OCI-LY1 (cell line): ENCODE data around the gene PKM.

ENCODE experiments used
- H2AFZ ChIP-seq: fragments of 200-600 bp; sonication (generic), shearing (Covaris generic); 2 replicates; pipeline ENCODE4 v1.6.0; 2014; ENCODE audit warnings: antibody characterized with exemption, mild to moderate bottlenecking, low read length
- H3F3A ChIP-seq: fragments of 200-600 bp; sonication (generic), shearing (Covaris generic); 2 replicates; pipeline ENCODE4 v1.6.0; 2014; ENCODE audit warnings: mild to moderate bottlenecking, antibody characterized with exemption, low read length, moderate library complexity; ENCODE audit not compliant: insufficient read depth
- H3K27ac ChIP-seq: fragments of 200-600 bp; sonication (generic); 2 replicates; pipeline ENCODE4 v1.5.1; 2014; ENCODE audit warnings: low read length, mixed run types, mild to moderate bottlenecking, low read depth; ENCODE audit not compliant: poor library complexity, severe bottlenecking
- H3K27me3 ChIP-seq: fragments of 200-600 bp; sonication (generic); 2 replicates; pipeline ENCODE4 v1.6.0; 2014; ENCODE audit warnings: antibody characterized with exemption, mild to moderate bottlenecking, low read length, moderate library complexity; ENCODE audit not compliant: insufficient read depth
- H3K36me3 ChIP-seq: fragments of 200-600 bp; sonication (generic); 2 replicates; pipeline ENCODE4 v1.6.1; 2014; ENCODE audit warnings: mild to moderate bottlenecking, antibody characterized with exemption, low read length, moderate library complexity, mixed read lengths; ENCODE audit not compliant: insufficient read depth
- H3K4me1 ChIP-seq: fragments of 200-600 bp; sonication (generic); 2 replicates; pipeline ENCODE4 v1.5.1; 2014; ENCODE audit warnings: mild to moderate bottlenecking, low read length, moderate library complexity; ENCODE audit not compliant: insufficient read depth, severe bottlenecking
- H3K4me2 ChIP-seq: fragments of 200-600 bp; sonication (generic), shearing (Covaris generic); 2 replicates; pipeline ENCODE4 v1.6.1; 2014; ENCODE audit warnings: low read length
- H3K4me3 ChIP-seq: fragments of 200-600 bp; sonication (generic); 2 replicates; pipeline ENCODE4 v1.5.1; 2014; ENCODE audit warnings: low read length, low read depth, mild to moderate bottlenecking, mixed read lengths; ENCODE audit not compliant: poor library complexity, severe bottlenecking
- H3K79me2 ChIP-seq: fragments of 200-600 bp; shearing (Covaris generic); 2 replicates; pipeline ENCODE4 v1.6.1; 2016; ENCODE audit warnings: mixed run types, low read length, mixed read lengths; ENCODE audit not compliant: insufficient read depth
- H3K9ac ChIP-seq: fragments of 200-600 bp; sonication (generic), shearing (Covaris generic); 2 replicates; pipeline ENCODE4 v1.6.1; 2014; ENCODE audit warnings: mild to moderate bottlenecking, low read length, mixed read lengths
- H3K9me2 ChIP-seq: fragments of 200-600 bp; sonication (generic), shearing (Covaris generic); 2 replicates; pipeline ENCODE4 v1.6.1; 2014; ENCODE audit warnings: low read depth, mild to moderate bottlenecking, low read length, mixed read lengths
- H3K9me3 ChIP-seq: fragments of 200-600 bp; shearing (Covaris generic); 2 replicates; pipeline ENCODE4 v1.6.1; 2014; ENCODE audit warnings: low read length, mixed read lengths
- H4K20me1 ChIP-seq: fragments of 200-600 bp; sonication (generic), shearing (Covaris generic); 2 replicates; pipeline ENCODE4 v1.6.0; 2016; ENCODE audit warnings: mild to moderate bottlenecking, low read length; ENCODE audit not compliant: insufficient read depth
- CTCF ChIP-seq: fragments of 200-600 bp; sonication (generic), shearing (Covaris generic); IDR thresholded peaks from 2 replicates; pipeline ENCODE4 v1.5.1; 2017; ENCODE audit warnings: mild to moderate bottlenecking, antibody characterized with exemption, low read length, moderate library complexity, mixed read lengths
- EZH2 ChIP-seq: fragments of 200-600 bp; sonication (generic), shearing (Covaris generic); IDR thresholded peaks from 2 replicates; pipeline ENCODE4 v1.8.0; 2017; ENCODE audit warnings: borderline replicate concordance, mixed run types, mild to moderate bottlenecking, antibody characterized with exemption, low read length, moderate library complexity, mixed read lengths

The PKM gene

GRCh38 chr15:72269739-72270138 is 38.7 kb upstream of the PKM start:
- Histone ChIP-seq H3K4me1 (peaks cover 26% of the 10 kb centered on the region), H3F3A (0 out of 2 replicates have a peak, but pooled peaks cover 3% of the 10 kb centered on the region), H3K27ac (no peak overlapping the region), H3K9me2 (no peaks in the 10 kb centered on the region), H3K4me2 (no peak overlapping the region), H3K36me3 (peaks cover 38% of the 10 kb centered on the region), H3K9me3 (no peaks in the 10 kb centered on the region), H3K27me3 (no peaks in the 10 kb centered on the region), H3K4me3 (no peak overlapping the region), H3K79me2 (peaks cover 3% of the 10 kb centered on the region; the same call in 1 of the 2 replicates), H4K20me1 (no peaks in the 10 kb centered on the region), H3K9ac (no peak overlapping the region), H2AFZ (no peak overlapping the region)
- no peak for TF ChIP-seq EZH2
- TF ChIP-seq CTCF, result no peak

GRCh38 chr15:72265031-72265430 is 34.0 kb upstream of the PKM start:
- TF ChIP-seq CTCF (no peak), EZH2 (no peak)
- no peaks in the 10 kb centered on the region for H3K79me2 ChIP-seq
- no peaks in the 10 kb centered on the region for H3K9me3 ChIP-seq
- no peak overlapping the region for H2AFZ ChIP-seq
- H3K9me2 ChIP-seq, result no peaks in the 10 kb centered on the region
- no peaks in the 10 kb centered on the region for H4K20me1 ChIP-seq
- no peak overlapping the region for H3K4me2 ChIP-seq
- H3K4me3 ChIP-seq, result no peak overlapping the region
- peaks cover 85% of the 10 kb centered on the region for H3K36me3 ChIP-seq
- H3K27me3 ChIP-seq, result no peaks in the 10 kb centered on the region
- no peak overlapping the region for H3K9ac ChIP-seq
- no peak overlapping the region for H3K27ac ChIP-seq
- H3K4me1 ChIP-seq, result no peaks in the 10 kb centered on the region
- H3F3A ChIP-seq, result no peaks in the 10 kb centered on the region

GRCh38 chr15:72252663-72253299 is 21.8 kb upstream of the PKM start:
- H4K20me1 ChIP-seq, result no peaks in the 10 kb centered on the region
- no peak overlapping the region for H3K4me3 ChIP-seq
- H3K4me2 ChIP-seq, result no peak overlapping the region
- H3K79me2 ChIP-seq, result no peaks in the 10 kb centered on the region
- no peak for TF ChIP-seq EZH2
- TF ChIP-seq CTCF, result no peak
- H3K4me1 ChIP-seq, result no peaks in the 10 kb centered on the region
- H2AFZ ChIP-seq, result no peak overlapping the region
- no peaks in the 10 kb centered on the region for H3K9me3 ChIP-seq
- H3K9ac ChIP-seq, result no peak overlapping the region
- H3F3A ChIP-seq, result no peaks in the 10 kb centered on the region
- no peaks in the 10 kb centered on the region for H3K9me2 ChIP-seq
- no peak overlapping the region for H3K27ac ChIP-seq
- peaks cover 90% of the 10 kb centered on the region for H3K36me3 ChIP-seq
- no peaks in the 10 kb centered on the region for H3K27me3 ChIP-seq
